HG03095 (cell line): Measurements from ENCODE around the gene NT5C2.
A peak's percentile ranks its signal among the peaks of the same experiment; 100 is the strongest.
"Not testable (repeated sequence)": the region's sequence is repeated elsewhere in the genome, so short reads cannot be mapped to it uniquely, and the experiment has no call there.

Experiments
- ATAC-seq: cut with Tn5 transposase; IDR thresholded peaks from one replicate; pipeline ENCODE4 v1.9.1; 2021; ENCODE audit warnings: moderate library complexity; ENCODE audit not compliant: unreplicated experiment

The NT5C2 gene

GRCh38 chr10:103203466-103203865, 10.4 kb upstream of the NT5C2 start:
- ATAC-seq, result no peak

GRCh38 chr10:103202319-103202718, 9.2 kb upstream of the NT5C2 start:
- ATAC-seq, result no peak

- ATAC-seq, result no peak
These were observed 6.4 kb upstream of the NT5C2 start for GRCh38 chr10:103199488-103199887.

GRCh38 chr10:103198648-103199047, 5.6 kb upstream of the NT5C2 start:
- no peak for ATAC-seq

- no peak for ATAC-seq
These were observed 4.8 kb upstream of the NT5C2 start for GRCh38 chr10:103197903-103198302.

GRCh38 chr10:103197174-103197573, 4.1 kb upstream of the NT5C2 start:
- no peak for ATAC-seq

GRCh38 chr10:103196516-103196915, 3.4 kb upstream of the NT5C2 start:
- no peak for ATAC-seq

GRCh38 chr10:103193820-103194529, 903 bp upstream of the NT5C2 start:
- no peak for ATAC-seq

- peak; percentile 50 for ATAC-seq
These were observed 493 bp downstream of the NT5C2 start for GRCh38 chr10:103192451-103193106.

GRCh38 chr10:103192089-103192450, 1.0 kb downstream of the NT5C2 start:
- ATAC-seq, result no peak

- ATAC-seq, result not testable (repeated sequence)
These were observed 1.9 kb downstream of the NT5C2 start for GRCh38 chr10:103191198-103191597.

- no peak for ATAC-seq
These were observed 4.2 kb downstream of the NT5C2 start for GRCh38 chr10:103188853-103189252.

GRCh38 chr10:103186128-103186527, 6.9 kb downstream of the NT5C2 start:
- ATAC-seq, result no peak

GRCh38 chr10:103184615-103185014, 8.5 kb downstream of the NT5C2 start:
- no peak for ATAC-seq

- ATAC-seq, result not testable (repeated sequence)
These were observed 9.1 kb downstream of the NT5C2 start for GRCh38 chr10:103183991-103184451.

- ATAC-seq, result no peak
These were observed 11.8 kb downstream of the NT5C2 start for GRCh38 chr10:103181244-103181643.

GRCh38 chr10:103180491-103180890, 12.6 kb downstream of the NT5C2 start:
- ATAC-seq, result no peak

- ATAC-seq, result no peak
These were observed 15.9 kb downstream of the NT5C2 start for GRCh38 chr10:103177123-103177522.

GRCh38 chr10:103175580-103176285, 17.3 kb downstream of the NT5C2 start:
- no peak for ATAC-seq

GRCh38 chr10:103174324-103174723, 18.7 kb downstream of the NT5C2 start:
- ATAC-seq, result not testable (repeated sequence)

GRCh38 chr10:103171278-103171677, 21.8 kb downstream of the NT5C2 start:
- no peak for ATAC-seq

GRCh38 chr10:103168438-103168837, 24.6 kb downstream of the NT5C2 start:
- no peak for ATAC-seq
